Fibroblast of skin of back (primary cell): Measurements from ENCODE around the gene SEC14L5.
A peak's percentile ranks its signal among the peaks of the same experiment; 100 is the strongest.
"Not testable (repeated sequence)": the region's sequence is repeated elsewhere in the genome, so short reads cannot be mapped to it uniquely, and the experiment has no call there.

Experiments used
- DNase-seq: peaks from one replicate; pipeline ENCODE4 v3.0.0-alpha.2; 2013

SEC14L5 gene

GRCh38 chr16:4931381-4931780, 26.7 kb upstream of the SEC14L5 start:
- DNase-seq, result no peak

- DNase-seq, result no peak
Measured at GRCh38 chr16:4933433-4933832, 24.7 kb upstream of the SEC14L5 start.

- no peak for DNase-seq
Measured at GRCh38 chr16:4933871-4934395, 24.2 kb upstream of the SEC14L5 start.

- no peak for DNase-seq
Measured at GRCh38 chr16:4934591-4934990, 23.5 kb upstream of the SEC14L5 start.

GRCh38 chr16:4935241-4935855, 22.8 kb upstream of the SEC14L5 start:
- DNase-seq, result no peak

- no peak for DNase-seq
Measured at GRCh38 chr16:4936181-4936990, 21.7 kb upstream of the SEC14L5 start.

GRCh38 chr16:4936991-4937781, 20.9 kb upstream of the SEC14L5 start, which contains the start of gene PPL:
Gene PPL, minus strand, starts transcription at chr16:4937148. Its CDS starts 103 bp downstream, at chr16:4937045.
- DNase-seq, result no peak

GRCh38 chr16:4937782-4938682, 20.1 kb upstream of the SEC14L5 start:
- DNase-seq, result no peak

- DNase-seq, result no peak
Measured at GRCh38 chr16:4938683-4939030, 19.5 kb upstream of the SEC14L5 start.

- no peak for DNase-seq
Measured at GRCh38 chr16:4940719-4941118, 17.4 kb upstream of the SEC14L5 start.

GRCh38 chr16:4942481-4942880, 15.6 kb upstream of the SEC14L5 start:
- no peak for DNase-seq

- peak; percentile 98 for DNase-seq
Measured at GRCh38 chr16:4944333-4945281, 13.5 kb upstream of the SEC14L5 start.

GRCh38 chr16:4945560-4946502, 12.3 kb upstream of the SEC14L5 start:
- DNase-seq, result peak; percentile 58

- no peak for DNase-seq
Measured at GRCh38 chr16:4946917-4947316, 11.2 kb upstream of the SEC14L5 start.

- peak; percentile 47 for DNase-seq
Measured at GRCh38 chr16:4947722-4948503, 10.2 kb upstream of the SEC14L5 start.

GRCh38 chr16:4948903-4949766, 9.0 kb upstream of the SEC14L5 start:
- DNase-seq, result no peak

- DNase-seq, result no peak
Measured at GRCh38 chr16:4949986-4950385, 8.1 kb upstream of the SEC14L5 start.

- not testable (repeated sequence) for DNase-seq
Measured at GRCh38 chr16:4951583-4951982, 6.5 kb upstream of the SEC14L5 start.
